Neural cell (in vitro differentiated cells): Measurements from ENCODE around the gene ZNRF2. TPM values are rescaled to one million over a fixed set of nuclear protein-coding genes. Genes with fewer than 3 reads are reported as not detected.

Source experiments
- H2AFZ ChIP-seq: fragments of 200-600, 300-800 bp; sonication (generic), shearing (Covaris generic); 2 replicates; pipeline ENCODE4 v1.6.0; 2014; ENCODE audit warnings: low read depth, mild to moderate bottlenecking, antibody characterized with exemption, low read length, moderate library complexity
- H3F3A ChIP-seq: fragments of 200-600 bp; shearing (Covaris generic); 2 replicates; pipeline ENCODE4 v1.6.1; 2016; ENCODE audit warnings: mild to moderate bottlenecking, moderate library complexity, mixed read lengths, antibody characterized with exemption, low read length; ENCODE audit not compliant: insufficient read depth, poor library complexity, severe bottlenecking
- H3K27ac ChIP-seq: fragments of 200-600, 300-800 bp; sonication (generic), shearing (Covaris generic); 2 replicates; pipeline ENCODE4 v1.5.1; 2014; ENCODE audit warnings: mild to moderate bottlenecking, low read length, moderate library complexity
- H3K27me3 ChIP-seq: fragments of 300-800, 200-600 bp; sonication (generic), shearing (Covaris generic); 2 replicates; pipeline ENCODE4 v1.6.0; 2014; ENCODE audit warnings: mild to moderate bottlenecking, low read depth, low read length, moderate library complexity; ENCODE audit not compliant: insufficient read depth
- H3K36me3 ChIP-seq: fragments of 300-800, 200-600 bp; sonication (generic), shearing (Covaris generic); 2 replicates; pipeline ENCODE4 v1.5.1; 2014; ENCODE audit warnings: mild to moderate bottlenecking, antibody characterized with exemption, low read length, moderate library complexity; ENCODE audit not compliant: insufficient read depth
- H3K4me2 ChIP-seq: fragments of 300-800, 200-600 bp; sonication (generic), shearing (Covaris generic); 2 replicates; pipeline ENCODE4 v1.6.0; 2014; ENCODE audit warnings: mild to moderate bottlenecking, low read length
- H3K4me3 ChIP-seq: fragments of 300-800, 200-600 bp; sonication (generic), shearing (Covaris generic); 2 replicates; pipeline ENCODE4 v1.5.1; 2014; ENCODE audit warnings: mild to moderate bottlenecking, low read length, moderate library complexity
- H3K79me2 ChIP-seq: fragments of 200-600 bp; shearing (Covaris generic); replicated peaks from 2 replicates; pipeline ENCODE4 v1.6.0; 2014; ENCODE audit warnings: mild to moderate bottlenecking, low read length, moderate library complexity; ENCODE audit not compliant: insufficient read depth
- H3K9ac ChIP-seq: fragments of 300-800, 200-600 bp; sonication (generic), shearing (Covaris generic); 2 replicates; pipeline ENCODE4 v1.6.1; 2016; ENCODE audit warnings: mild to moderate bottlenecking, low read length, mixed read lengths
- H3K9me2 ChIP-seq: fragments of 200-600 bp; shearing (Covaris generic); 2 replicates; pipeline ENCODE4 v1.6.1; 2016; ENCODE audit warnings: mild to moderate bottlenecking, low read length, mixed read lengths; ENCODE audit not compliant: insufficient read depth
- H3K9me3 ChIP-seq: fragments of 200-600, 300-800 bp; sonication (generic), shearing (Covaris generic); 2 replicates; pipeline ENCODE4 v1.6.1; 2016; ENCODE audit warnings: mild to moderate bottlenecking, mixed run types, low read length, moderate library complexity, mixed read lengths
- H4K20me1 ChIP-seq: fragments of 200-600 bp; shearing (Covaris generic); 2 replicates; pipeline ENCODE4 v1.6.1; 2016; ENCODE audit warnings: mild to moderate bottlenecking, mixed run types; ENCODE audit not compliant: insufficient read depth
- CTCF ChIP-seq: fragments of 450-650 bp; IDR thresholded peaks from 2 replicates; pipeline ENCODE4 v1.5.1; 2014; ENCODE audit warnings: antibody characterized with exemption, mild to moderate bottlenecking, moderate library complexity; ENCODE audit not compliant: poor library complexity, severe bottlenecking
- EP300 ChIP-seq: fragments of 450-650 bp; conservative IDR thresholded peaks from 2 replicates; pipeline ENCODE4 v1.6.1; 2014; ENCODE audit warnings: antibody characterized with exemption, mild to moderate bottlenecking, moderate library complexity; ENCODE audit not compliant: poor library complexity, severe bottlenecking
- EZH2 ChIP-seq: fragments of 200-600, 300-800 bp; shearing (Covaris generic), sonication (generic); IDR thresholded peaks from 2 replicates; pipeline ENCODE4 v1.6.1; 2014; ENCODE audit warnings: antibody characterized with exemption, low read length, borderline replicate concordance, mild to moderate bottlenecking; ENCODE audit not compliant: insufficient read depth, poor library complexity, severe bottlenecking
- MXI1 ChIP-seq: fragments of 450-650 bp; conservative IDR thresholded peaks from 2 replicates; pipeline ENCODE4 v1.6.1; 2014; ENCODE audit warnings: antibody characterized with exemption, mild to moderate bottlenecking; ENCODE audit not compliant: poor library complexity, severe bottlenecking
- POLR2AphosphoS5 ChIP-seq: IDR thresholded peaks from 2 replicates; pipeline ENCODE4 v1.6.1; 2012
- RAD21 ChIP-seq: fragments of 450-650 bp; conservative IDR thresholded peaks from 2 replicates; pipeline ENCODE4 v1.6.1; 2014; ENCODE audit warnings: antibody characterized with exemption, mild to moderate bottlenecking, moderate library complexity
- SMC3 ChIP-seq: fragments of 450-650 bp; conservative IDR thresholded peaks from 2 replicates; pipeline ENCODE4 v1.6.1; 2014; ENCODE audit warnings: antibody characterized with exemption, mild to moderate bottlenecking, moderate library complexity; ENCODE audit not compliant: poor library complexity
- TAF1 ChIP-seq: IDR thresholded peaks from 2 replicates; pipeline ENCODE4 v1.6.1; 2012; ENCODE audit warnings: low read depth
- polyA plus RNA-seq: library from polyadenylated mRNA; depleted of rRNA; stranded (reverse); fragments of >200 nt; gene quantifications from 2 replicates; pipeline ENCODE4 v1.2.3, GENCODE V29; 2014
- TF ChIP-seq, protein P1 (sequence below): IDR thresholded peaks from 2 replicates; pipeline ENCODE4 v1.6.1; 2012; ENCODE audit warnings: borderline replicate concordance

Gene ZNRF2
- polyA plus RNA-seq, 1 donor from 2014 or later: 12.2 TPM

GRCh38 chr7:30344513-30344912 lies 60.1 kb downstream of the ZNRF2 start:
- H3K4me3 ChIP-seq: no peak overlapping the region
- H3K27ac ChIP-seq: no peak overlapping the region
- TF ChIP-seq TAF1 (no peak), EP300 (no peak), RAD21 (no peak), SMC3 (no peak), MXI1 (no peak), POLR2AphosphoS5 (no peak), EZH2 (no peak), CTCF (no peak)
- TF ChIP-seq, protein P1, sequence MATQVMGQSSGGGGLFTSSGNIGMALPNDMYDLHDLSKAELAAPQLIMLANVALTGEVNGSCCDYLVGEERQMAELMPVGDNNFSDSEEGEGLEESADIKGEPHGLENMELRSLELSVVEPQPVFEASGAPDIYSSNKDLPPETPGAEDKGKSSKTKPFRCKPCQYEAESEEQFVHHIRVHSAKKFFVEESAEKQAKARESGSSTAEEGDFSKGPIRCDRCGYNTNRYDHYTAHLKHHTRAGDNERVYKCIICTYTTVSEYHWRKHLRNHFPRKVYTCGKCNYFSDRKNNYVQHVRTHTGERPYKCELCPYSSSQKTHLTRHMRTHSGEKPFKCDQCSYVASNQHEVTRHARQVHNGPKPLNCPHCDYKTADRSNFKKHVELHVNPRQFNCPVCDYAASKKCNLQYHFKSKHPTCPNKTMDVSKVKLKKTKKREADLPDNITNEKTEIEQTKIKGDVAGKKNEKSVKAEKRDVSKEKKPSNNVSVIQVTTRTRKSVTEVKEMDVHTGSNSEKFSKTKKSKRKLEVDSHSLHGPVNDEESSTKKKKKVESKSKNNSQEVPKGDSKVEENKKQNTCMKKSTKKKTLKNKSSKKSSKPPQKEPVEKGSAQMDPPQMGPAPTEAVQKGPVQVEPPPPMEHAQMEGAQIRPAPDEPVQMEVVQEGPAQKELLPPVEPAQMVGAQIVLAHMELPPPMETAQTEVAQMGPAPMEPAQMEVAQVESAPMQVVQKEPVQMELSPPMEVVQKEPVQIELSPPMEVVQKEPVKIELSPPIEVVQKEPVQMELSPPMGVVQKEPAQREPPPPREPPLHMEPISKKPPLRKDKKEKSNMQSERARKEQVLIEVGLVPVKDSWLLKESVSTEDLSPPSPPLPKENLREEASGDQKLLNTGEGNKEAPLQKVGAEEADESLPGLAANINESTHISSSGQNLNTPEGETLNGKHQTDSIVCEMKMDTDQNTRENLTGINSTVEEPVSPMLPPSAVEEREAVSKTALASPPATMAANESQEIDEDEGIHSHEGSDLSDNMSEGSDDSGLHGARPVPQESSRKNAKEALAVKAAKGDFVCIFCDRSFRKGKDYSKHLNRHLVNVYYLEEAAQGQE: no peak
- H3K36me3 ChIP-seq: no peaks in the 10 kb centered on the region
- no peak overlapping the region for H3K9ac ChIP-seq
- H3F3A ChIP-seq: no peaks in the 10 kb centered on the region
- H3K4me2 ChIP-seq: no peak overlapping the region
- H3K9me2 ChIP-seq: no peaks in the 10 kb centered on the region
- H3K9me3 ChIP-seq: no peaks in the 10 kb centered on the region
- no peaks in the 10 kb centered on the region for H4K20me1 ChIP-seq
- H3K79me2 ChIP-seq: no peaks in the 10 kb centered on the region
- no peaks in the 10 kb centered on the region for H3K27me3 ChIP-seq
- no peak overlapping the region for H2AFZ ChIP-seq

- no peak for TF ChIP-seq POLR2AphosphoS5
- TF ChIP-seq SMC3: no peak
- TF ChIP-seq, protein P1: no peak
- H3K9ac ChIP-seq: no peak overlapping the region
- H3K4me2 ChIP-seq: no peak overlapping the region
- H3K4me3 ChIP-seq: no peak overlapping the region
- no peaks in the 10 kb centered on the region for H3K79me2 ChIP-seq
- no peaks in the 10 kb centered on the region for H3K9me2 ChIP-seq
- no peaks in the 10 kb centered on the region for H3K36me3 ChIP-seq
- H3K27ac ChIP-seq: no peak overlapping the region
- H2AFZ ChIP-seq: no peak overlapping the region
- H3K9me3 ChIP-seq: no peaks in the 10 kb centered on the region
- H3K27me3 ChIP-seq: no peaks in the 10 kb centered on the region
- no peaks in the 10 kb centered on the region for H4K20me1 ChIP-seq
- no peaks in the 10 kb centered on the region for H3F3A ChIP-seq
Observed at GRCh38 chr7:30347226-30348082, 63.1 kb downstream of the ZNRF2 start.
